Neural cell (in vitro differentiated cells): ENCODE data around the gene PTPRD. TPM values are rescaled to one million over a fixed set of nuclear protein-coding genes. Genes with fewer than 3 reads are reported as not detected.

Experiments used
- H2AFZ ChIP-seq: fragments of 200-600, 300-800 bp; sonication (generic), shearing (Covaris generic); 2 replicates; pipeline ENCODE4 v1.6.0; 2014; ENCODE audit warnings: low read depth, mild to moderate bottlenecking, antibody characterized with exemption, low read length, moderate library complexity
- H3F3A ChIP-seq: fragments of 200-600 bp; shearing (Covaris generic); 2 replicates; pipeline ENCODE4 v1.6.1; 2016; ENCODE audit warnings: mild to moderate bottlenecking, moderate library complexity, mixed read lengths, antibody characterized with exemption, low read length; ENCODE audit not compliant: insufficient read depth, poor library complexity, severe bottlenecking
- H3K27ac ChIP-seq: fragments of 200-600, 300-800 bp; sonication (generic), shearing (Covaris generic); 2 replicates; pipeline ENCODE4 v1.5.1; 2014; ENCODE audit warnings: mild to moderate bottlenecking, low read length, moderate library complexity
- H3K27me3 ChIP-seq: fragments of 300-800, 200-600 bp; sonication (generic), shearing (Covaris generic); 2 replicates; pipeline ENCODE4 v1.6.0; 2014; ENCODE audit warnings: mild to moderate bottlenecking, low read depth, low read length, moderate library complexity; ENCODE audit not compliant: insufficient read depth
- H3K36me3 ChIP-seq: fragments of 300-800, 200-600 bp; sonication (generic), shearing (Covaris generic); 2 replicates; pipeline ENCODE4 v1.5.1; 2014; ENCODE audit warnings: mild to moderate bottlenecking, antibody characterized with exemption, low read length, moderate library complexity; ENCODE audit not compliant: insufficient read depth
- H3K4me2 ChIP-seq: fragments of 300-800, 200-600 bp; sonication (generic), shearing (Covaris generic); 2 replicates; pipeline ENCODE4 v1.6.0; 2014; ENCODE audit warnings: mild to moderate bottlenecking, low read length
- H3K4me3 ChIP-seq: fragments of 300-800, 200-600 bp; sonication (generic), shearing (Covaris generic); 2 replicates; pipeline ENCODE4 v1.5.1; 2014; ENCODE audit warnings: mild to moderate bottlenecking, low read length, moderate library complexity
- H3K79me2 ChIP-seq: fragments of 200-600 bp; shearing (Covaris generic); replicated peaks from 2 replicates; pipeline ENCODE4 v1.6.0; 2014; ENCODE audit warnings: mild to moderate bottlenecking, low read length, moderate library complexity; ENCODE audit not compliant: insufficient read depth
- H3K9ac ChIP-seq: fragments of 300-800, 200-600 bp; sonication (generic), shearing (Covaris generic); 2 replicates; pipeline ENCODE4 v1.6.1; 2016; ENCODE audit warnings: mild to moderate bottlenecking, low read length, mixed read lengths
- H3K9me2 ChIP-seq: fragments of 200-600 bp; shearing (Covaris generic); 2 replicates; pipeline ENCODE4 v1.6.1; 2016; ENCODE audit warnings: mild to moderate bottlenecking, low read length, mixed read lengths; ENCODE audit not compliant: insufficient read depth
- H3K9me3 ChIP-seq: fragments of 200-600, 300-800 bp; sonication (generic), shearing (Covaris generic); 2 replicates; pipeline ENCODE4 v1.6.1; 2016; ENCODE audit warnings: mild to moderate bottlenecking, mixed run types, low read length, moderate library complexity, mixed read lengths
- H4K20me1 ChIP-seq: fragments of 200-600 bp; shearing (Covaris generic); 2 replicates; pipeline ENCODE4 v1.6.1; 2016; ENCODE audit warnings: mild to moderate bottlenecking, mixed run types; ENCODE audit not compliant: insufficient read depth
- EP300 ChIP-seq: fragments of 450-650 bp; conservative IDR thresholded peaks from 2 replicates; pipeline ENCODE4 v1.6.1; 2014; ENCODE audit warnings: antibody characterized with exemption, mild to moderate bottlenecking, moderate library complexity; ENCODE audit not compliant: poor library complexity, severe bottlenecking
- EZH2 ChIP-seq: fragments of 200-600, 300-800 bp; shearing (Covaris generic), sonication (generic); IDR thresholded peaks from 2 replicates; pipeline ENCODE4 v1.6.1; 2014; ENCODE audit warnings: antibody characterized with exemption, low read length, borderline replicate concordance, mild to moderate bottlenecking; ENCODE audit not compliant: insufficient read depth, poor library complexity, severe bottlenecking
- MXI1 ChIP-seq: fragments of 450-650 bp; conservative IDR thresholded peaks from 2 replicates; pipeline ENCODE4 v1.6.1; 2014; ENCODE audit warnings: antibody characterized with exemption, mild to moderate bottlenecking; ENCODE audit not compliant: poor library complexity, severe bottlenecking
- POLR2AphosphoS5 ChIP-seq: IDR thresholded peaks from 2 replicates; pipeline ENCODE4 v1.6.1; 2012
- RAD21 ChIP-seq: fragments of 450-650 bp; conservative IDR thresholded peaks from 2 replicates; pipeline ENCODE4 v1.6.1; 2014; ENCODE audit warnings: antibody characterized with exemption, mild to moderate bottlenecking, moderate library complexity
- SMC3 ChIP-seq: fragments of 450-650 bp; conservative IDR thresholded peaks from 2 replicates; pipeline ENCODE4 v1.6.1; 2014; ENCODE audit warnings: antibody characterized with exemption, mild to moderate bottlenecking, moderate library complexity; ENCODE audit not compliant: poor library complexity
- TAF1 ChIP-seq: IDR thresholded peaks from 2 replicates; pipeline ENCODE4 v1.6.1; 2012; ENCODE audit warnings: low read depth
- polyA plus RNA-seq: library from polyadenylated mRNA; depleted of rRNA; stranded (reverse); fragments of >200 nt; gene quantifications from 2 replicates; pipeline ENCODE4 v1.2.3, GENCODE V29; 2014
- TF ChIP-seq, protein P1 (sequence below): IDR thresholded peaks from 2 replicates; pipeline ENCODE4 v1.6.1; 2012; ENCODE audit warnings: borderline replicate concordance
- TF ChIP-seq, protein P2 (sequence below): fragments of 450-650 bp; IDR thresholded peaks from 2 replicates; pipeline ENCODE4 v1.5.1; 2014; ENCODE audit warnings: antibody characterized with exemption, mild to moderate bottlenecking, moderate library complexity; ENCODE audit not compliant: poor library complexity, severe bottlenecking

The PTPRD gene
- polyA plus RNA-seq, 1 donor from 2014 or later: 143 TPM

DNA sequence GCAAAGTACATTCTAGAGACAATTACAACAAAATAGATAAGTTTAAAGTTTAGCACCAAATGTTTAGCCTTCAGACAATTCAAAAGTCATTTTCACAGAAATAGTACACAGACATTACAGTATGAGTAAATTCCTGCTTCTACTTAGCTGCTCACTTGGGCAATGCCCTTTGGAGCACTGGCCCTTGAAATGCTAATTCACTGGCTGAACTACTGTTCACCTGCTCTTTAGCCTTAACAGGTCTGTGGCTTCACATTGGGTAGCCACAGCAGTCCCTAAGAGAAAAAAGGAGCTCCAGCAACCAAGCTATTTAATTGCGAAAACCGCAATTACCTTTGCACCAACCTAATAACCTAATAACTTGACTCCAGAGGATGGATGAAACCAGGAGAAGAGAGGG is 1897.0 kb downstream of the PTPRD start:
- Histone ChIP-seq H3K79me2 (peaks cover 5% of the 10 kb centered on the region), H4K20me1 (no peaks in the 10 kb centered on the region), H3K4me3 (no peak overlapping the region), H3K4me2 (no peak overlapping the region), H3K27me3 (peaks cover 6% of the 10 kb centered on the region), H3K36me3 (no peaks in the 10 kb centered on the region), H2AFZ (no peak overlapping the region), H3F3A (no peaks in the 10 kb centered on the region), H3K27ac (no peak overlapping the region), H3K9me3 (no peaks in the 10 kb centered on the region), H3K9ac (no peak overlapping the region), H3K9me2 (no peaks in the 10 kb centered on the region)
- TF ChIP-seq, protein P1, sequence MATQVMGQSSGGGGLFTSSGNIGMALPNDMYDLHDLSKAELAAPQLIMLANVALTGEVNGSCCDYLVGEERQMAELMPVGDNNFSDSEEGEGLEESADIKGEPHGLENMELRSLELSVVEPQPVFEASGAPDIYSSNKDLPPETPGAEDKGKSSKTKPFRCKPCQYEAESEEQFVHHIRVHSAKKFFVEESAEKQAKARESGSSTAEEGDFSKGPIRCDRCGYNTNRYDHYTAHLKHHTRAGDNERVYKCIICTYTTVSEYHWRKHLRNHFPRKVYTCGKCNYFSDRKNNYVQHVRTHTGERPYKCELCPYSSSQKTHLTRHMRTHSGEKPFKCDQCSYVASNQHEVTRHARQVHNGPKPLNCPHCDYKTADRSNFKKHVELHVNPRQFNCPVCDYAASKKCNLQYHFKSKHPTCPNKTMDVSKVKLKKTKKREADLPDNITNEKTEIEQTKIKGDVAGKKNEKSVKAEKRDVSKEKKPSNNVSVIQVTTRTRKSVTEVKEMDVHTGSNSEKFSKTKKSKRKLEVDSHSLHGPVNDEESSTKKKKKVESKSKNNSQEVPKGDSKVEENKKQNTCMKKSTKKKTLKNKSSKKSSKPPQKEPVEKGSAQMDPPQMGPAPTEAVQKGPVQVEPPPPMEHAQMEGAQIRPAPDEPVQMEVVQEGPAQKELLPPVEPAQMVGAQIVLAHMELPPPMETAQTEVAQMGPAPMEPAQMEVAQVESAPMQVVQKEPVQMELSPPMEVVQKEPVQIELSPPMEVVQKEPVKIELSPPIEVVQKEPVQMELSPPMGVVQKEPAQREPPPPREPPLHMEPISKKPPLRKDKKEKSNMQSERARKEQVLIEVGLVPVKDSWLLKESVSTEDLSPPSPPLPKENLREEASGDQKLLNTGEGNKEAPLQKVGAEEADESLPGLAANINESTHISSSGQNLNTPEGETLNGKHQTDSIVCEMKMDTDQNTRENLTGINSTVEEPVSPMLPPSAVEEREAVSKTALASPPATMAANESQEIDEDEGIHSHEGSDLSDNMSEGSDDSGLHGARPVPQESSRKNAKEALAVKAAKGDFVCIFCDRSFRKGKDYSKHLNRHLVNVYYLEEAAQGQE: no peak
- TF ChIP-seq EP300 (no peak), EZH2 (no peak), RAD21 (no peak), SMC3 (no peak), MXI1 (no peak), POLR2AphosphoS5 (no peak)
- TF ChIP-seq, protein P2, sequence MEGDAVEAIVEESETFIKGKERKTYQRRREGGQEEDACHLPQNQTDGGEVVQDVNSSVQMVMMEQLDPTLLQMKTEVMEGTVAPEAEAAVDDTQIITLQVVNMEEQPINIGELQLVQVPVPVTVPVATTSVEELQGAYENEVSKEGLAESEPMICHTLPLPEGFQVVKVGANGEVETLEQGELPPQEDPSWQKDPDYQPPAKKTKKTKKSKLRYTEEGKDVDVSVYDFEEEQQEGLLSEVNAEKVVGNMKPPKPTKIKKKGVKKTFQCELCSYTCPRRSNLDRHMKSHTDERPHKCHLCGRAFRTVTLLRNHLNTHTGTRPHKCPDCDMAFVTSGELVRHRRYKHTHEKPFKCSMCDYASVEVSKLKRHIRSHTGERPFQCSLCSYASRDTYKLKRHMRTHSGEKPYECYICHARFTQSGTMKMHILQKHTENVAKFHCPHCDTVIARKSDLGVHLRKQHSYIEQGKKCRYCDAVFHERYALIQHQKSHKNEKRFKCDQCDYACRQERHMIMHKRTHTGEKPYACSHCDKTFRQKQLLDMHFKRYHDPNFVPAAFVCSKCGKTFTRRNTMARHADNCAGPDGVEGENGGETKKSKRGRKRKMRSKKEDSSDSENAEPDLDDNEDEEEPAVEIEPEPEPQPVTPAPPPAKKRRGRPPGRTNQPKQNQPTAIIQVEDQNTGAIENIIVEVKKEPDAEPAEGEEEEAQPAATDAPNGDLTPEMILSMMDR: no peak

DNA sequence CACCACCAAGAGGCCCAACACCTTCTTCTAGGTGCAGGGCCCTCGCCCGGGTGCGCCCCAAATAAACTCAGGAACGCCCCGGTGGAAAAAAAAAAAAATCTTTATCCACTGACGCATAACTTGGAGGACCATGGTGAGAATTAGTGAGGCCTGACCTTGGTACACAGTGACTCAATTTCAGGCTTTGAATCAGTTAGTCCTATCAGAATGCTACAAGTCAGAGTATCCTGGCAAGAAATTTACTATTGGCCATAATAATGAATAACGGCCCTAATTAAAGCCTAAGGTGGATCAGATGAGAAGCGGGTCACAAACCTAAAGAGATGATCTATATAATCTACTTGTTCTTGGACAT is 1899.0 kb downstream of the PTPRD start:
- peaks cover 12% of the 10 kb centered on the region for H3K79me2 ChIP-seq
- H2AFZ ChIP-seq: no peak overlapping the region
- no peak overlapping the region for H3K4me3 ChIP-seq
- H3K27me3 ChIP-seq: no peaks in the 10 kb centered on the region
- no peaks in the 10 kb centered on the region for H3K9me2 ChIP-seq
- H3K36me3 ChIP-seq: no peaks in the 10 kb centered on the region
- no peak overlapping the region for H3K4me2 ChIP-seq
- no peak overlapping the region for H3K9ac ChIP-seq
- no peak overlapping the region for H3K27ac ChIP-seq
- H4K20me1 ChIP-seq: no peaks in the 10 kb centered on the region
- no peaks in the 10 kb centered on the region for H3F3A ChIP-seq
- TF ChIP-seq TAF1 (no peak), POLR2AphosphoS5 (no peak), EP300 (no peak), MXI1 (no peak)
- no peaks in the 10 kb centered on the region for H3K9me3 ChIP-seq
